HG03108 (cell line): Measurements from ENCODE around the gene CLIP3.
"Not testable (repeated sequence)": the region's sequence is repeated elsewhere in the genome, so short reads cannot be mapped to it uniquely, and the experiment has no call there.

Experiments used
- ATAC-seq: cut with Tn5 transposase; IDR thresholded peaks from one replicate; pipeline ENCODE4 v1.9.1; 2021; ENCODE audit warnings: moderate library complexity; ENCODE audit not compliant: unreplicated experiment

Gene CLIP3

GRCh38 chr19:35983177-35983576 is 49.5 kb downstream of the CLIP3 start:
- ATAC-seq, result no peak

GRCh38 chr19:35980997-35981396 is 51.7 kb downstream of the CLIP3 start:
- ATAC-seq, result not testable (repeated sequence)

GRCh38 chr19:35978832-35979365 is 53.8 kb downstream of the CLIP3 start:
- no peak for ATAC-seq

DNA sequence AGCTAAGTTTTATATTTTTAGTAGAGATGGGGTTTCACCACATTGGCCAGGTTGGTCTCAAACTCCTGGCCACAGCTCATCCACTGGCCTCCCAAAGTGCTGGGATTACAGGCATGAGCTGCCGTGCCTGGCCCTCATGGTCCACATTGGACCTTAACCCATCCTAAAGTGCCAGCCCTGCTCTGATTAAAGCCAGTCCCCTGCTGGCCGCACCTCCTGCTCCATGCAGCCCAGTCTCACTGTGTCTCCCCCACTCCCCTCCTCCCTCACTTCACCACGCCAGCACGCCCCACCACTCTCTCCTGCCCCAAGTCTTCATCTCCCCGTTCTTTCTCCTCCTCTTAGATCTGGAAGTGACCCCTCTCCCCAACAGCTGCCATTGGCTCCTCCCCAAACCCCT is 54.4 kb downstream of the CLIP3 start:
- ATAC-seq, result no peak

- ATAC-seq, result no peak
Observed at GRCh38 chr19:35977446-35978222, 55.0 kb downstream of the CLIP3 start.

- ATAC-seq, result no peak
Observed at GRCh38 chr19:35975608-35976214, 57.0 kb downstream of the CLIP3 start.

DNA sequence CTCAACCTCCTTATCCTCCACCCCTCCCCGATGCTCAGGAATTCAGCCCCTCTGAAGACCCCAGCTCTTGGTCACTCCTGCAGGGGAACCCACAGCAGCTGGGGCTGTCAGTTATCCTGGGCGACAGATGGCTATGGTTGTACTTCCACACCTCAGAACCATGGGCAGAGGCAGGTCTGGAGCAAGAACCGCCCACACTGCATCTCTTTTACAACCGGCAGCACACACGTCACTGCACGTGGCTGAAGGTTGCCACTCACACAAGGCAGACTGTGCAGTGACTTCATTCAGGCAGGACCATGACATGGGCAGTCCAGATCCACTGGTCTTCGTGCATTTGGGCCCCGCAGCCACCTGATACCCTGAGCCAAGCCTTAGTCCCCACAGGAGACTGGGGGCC is 59.2 kb downstream of the CLIP3 start:
- ATAC-seq, result no peak

DNA sequence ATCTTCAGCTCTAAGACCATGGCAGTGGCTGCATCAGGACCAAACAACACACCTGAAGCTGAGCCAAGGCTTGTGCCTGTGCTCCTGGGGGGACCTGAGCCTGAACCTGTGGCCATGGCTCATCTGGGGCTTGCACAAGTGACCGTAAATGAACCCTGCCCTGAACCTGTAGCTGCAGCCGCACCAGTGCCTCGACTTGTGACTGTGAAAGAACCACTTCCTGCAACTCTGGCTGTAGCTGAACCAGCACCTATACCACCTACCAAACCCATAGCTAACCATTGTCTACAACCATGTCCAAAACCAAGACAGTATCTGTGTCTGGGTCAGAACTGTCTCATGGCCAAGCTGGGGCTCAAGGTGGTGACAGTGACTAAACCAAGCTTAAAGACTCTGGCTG is 65.9 kb downstream of the CLIP3 start:
- ATAC-seq, result no peak
